ENCODE data around the gene TMEM114.

- TF ChIP-seq CTCF (IDR thresholded peaks at IDR 0.05): no peak
- TF ChIP-seq POLR2AphosphoS5 (IDR thresholded peaks at IDR 0.05; ENCODE audit: low read depth, low read length): no peak
Observed at GRCh38 chr16:8619671-8620370, 29.5 kb upstream of the TMEM114 start.
